K562 (cell line): ENCODE measurements around the gene BGLAP. TPM values are rescaled to one million over a fixed set of nuclear protein-coding genes. Genes with fewer than 3 reads are reported as not detected.

Experiments used
- ARID2 ChIP-seq: fragments of 450-650 bp; IDR thresholded peaks from 2 replicates; pipeline ENCODE4 v1.6.1; 2017; ENCODE audit warnings: antibody characterized with exemption, mild to moderate bottlenecking
- ATF1 ChIP-seq, 2 experiments: fragments of 450-650 bp in 1 of 2; IDR thresholded peaks; 2 replicates each; pipeline ENCODE4 v1.6.1; 2016; ENCODE audit warnings: missing compliant biosample characterization in 1 of 2, missing genetic modification characterization in 1 of 2
- CBFA2T2 ChIP-seq: fragments of 450-650 bp; conservative IDR thresholded peaks from 2 replicates; pipeline ENCODE4 v1.6.1; 2017; ENCODE audit warnings: mild to moderate bottlenecking
- DMBX1 ChIP-seq: fragments of 250-450 bp; sonication (Bioruptor Pico); IDR thresholded peaks from 2 replicates; pipeline ENCODE4 v1.8.0; 2022; ENCODE audit warnings: inconsistent platforms, mild to moderate bottlenecking, moderate library complexity, borderline replicate concordance
- ETV1 ChIP-seq: fragments of 450-650 bp; conservative IDR thresholded peaks from 2 replicates; pipeline ENCODE4 v1.6.1; 2016; ENCODE audit warnings: missing genetic modification characterization, control low read depth, low read depth, missing compliant biosample characterization
- GATAD2B ChIP-seq: fragments of 450-650 bp; IDR thresholded peaks from 2 replicates; pipeline ENCODE4 v1.6.1; 2017; ENCODE audit warnings: mild to moderate bottlenecking, borderline replicate concordance
- GTF2E2 ChIP-seq: fragments of 200-800 bp; sonication (Bioruptor generic); IDR thresholded peaks from 2 replicates; pipeline ENCODE4 v1.6.1; 2016; ENCODE audit warnings: missing genetic modification characterization, missing compliant biosample characterization
- NRF1 ChIP-seq, 2 experiments: fragments of 450-650 bp; IDR thresholded peaks in 1 of 2; conservative IDR thresholded peaks in 1 of 2; 2 replicates each; pipeline ENCODE4 v1.6.1; 2014; ENCODE audit warnings: mild to moderate bottlenecking in 2 of 2
- RBM22 ChIP-seq: fragments of 200-400 bp; formaldehyde crosslinking; IDR thresholded peaks from 2 replicates; pipeline ENCODE4 v1.6.1; 2018; ENCODE audit warnings: low read length, low read depth; ENCODE audit not compliant: poor library complexity, severe bottlenecking
- SMAD1 ChIP-seq: fragments of 150-350 bp; IDR thresholded peaks from 2 replicates; pipeline ENCODE4 v1.6.1; 2014; ENCODE audit warnings: low read length, low read depth; ENCODE audit not compliant: partially characterized antibody
- SMARCB1 ChIP-seq: IDR thresholded peaks from 2 replicates; pipeline ENCODE4 v1.6.1; 2011; ENCODE audit warnings: improper control_type of control experiment, low read depth; ENCODE audit not compliant: insufficient read length
- TAF7 ChIP-seq: fragments of 450-650 bp; IDR thresholded peaks from 2 replicates; pipeline ENCODE4 v1.6.1; 2016; ENCODE audit warnings: missing genetic modification characterization, missing compliant biosample characterization
- TBL1XR1 ChIP-seq, 2 experiments: IDR thresholded peaks; 2 replicates each; pipeline ENCODE4 v1.6.1; 2012; ENCODE audit warnings: improper control_type of control experiment in 2 of 2, low read length in 2 of 2, mild to moderate bottlenecking in 1 of 2
- TRIM28 ChIP-seq: fragments of 450-650 bp; IDR thresholded peaks from 2 replicates; pipeline ENCODE4 v1.6.1; 2017
- ZBTB7A ChIP-seq: IDR thresholded peaks from 2 replicates; pipeline ENCODE4 v1.6.1; 2011; ENCODE audit warnings: low read depth, mild to moderate bottlenecking, low read length, moderate library complexity, borderline replicate concordance; ENCODE audit not compliant: control insufficient read depth
- ZC3H8 ChIP-seq: fragments of 450-650 bp; IDR thresholded peaks from 2 replicates; pipeline ENCODE4 v1.6.1; 2017
- ZKSCAN8 ChIP-seq: fragments of 200-800 bp; sonication (Bioruptor generic); IDR thresholded peaks from 2 replicates; pipeline ENCODE4 v1.6.1; 2016; ENCODE audit warnings: missing genetic modification characterization, missing compliant biosample characterization
- polyA plus RNA-seq, 8 experiments: library from polyadenylated mRNA; depleted of rRNA in 4 of 8; stranded (reverse) in 5 of 8; unstranded in 3 of 8; fragments of >200 nt; fragmentation: Nextera tagmentation in 2 of 8; fragmentation: Illumina TruSeq in 1 of 8; extraction: Ambion mirVana in 2 of 8; extraction: Trizol in 1 of 8; gene quantifications; 2 replicates each; pipeline versions ENCODE4 v1.2.1 to v1.2.3, GENCODE V29; 2011 to 2014; ENCODE audit warnings: inconsistent platforms in 1 of 8, missing spikeins in 1 of 8
- total RNA-seq, 7 experiments: library from RNA; depleted of rRNA in 6 of 7; stranded (reverse); fragments of >200 nt in 6 of 7; fragmentation: Illumina TruSeq in 2 of 7; extraction: Trizol in 2 of 7; gene quantifications; 2 replicates each; pipeline versions ENCODE4 v1.2.1 to v1.2.3, GENCODE V29; 2011 to 2021; ENCODE audit warnings: low replicate concordance in 1 of 7
- TF ChIP-seq, protein P1 (sequence below): fragments of 150-350 bp; IDR thresholded peaks from 2 replicates; pipeline ENCODE4 v1.6.1; 2014; ENCODE audit warnings: low read depth, mild to moderate bottlenecking, low read length, borderline replicate concordance

The BGLAP gene
- total and polyA plus RNA-seq, 9 of the 15 experiments (the other 6 are each of a cell fraction or from before 2014, with no cell fraction given), result 0.15 to 1.4 (median 0.28) TPM; not detected in 3

DNA sequence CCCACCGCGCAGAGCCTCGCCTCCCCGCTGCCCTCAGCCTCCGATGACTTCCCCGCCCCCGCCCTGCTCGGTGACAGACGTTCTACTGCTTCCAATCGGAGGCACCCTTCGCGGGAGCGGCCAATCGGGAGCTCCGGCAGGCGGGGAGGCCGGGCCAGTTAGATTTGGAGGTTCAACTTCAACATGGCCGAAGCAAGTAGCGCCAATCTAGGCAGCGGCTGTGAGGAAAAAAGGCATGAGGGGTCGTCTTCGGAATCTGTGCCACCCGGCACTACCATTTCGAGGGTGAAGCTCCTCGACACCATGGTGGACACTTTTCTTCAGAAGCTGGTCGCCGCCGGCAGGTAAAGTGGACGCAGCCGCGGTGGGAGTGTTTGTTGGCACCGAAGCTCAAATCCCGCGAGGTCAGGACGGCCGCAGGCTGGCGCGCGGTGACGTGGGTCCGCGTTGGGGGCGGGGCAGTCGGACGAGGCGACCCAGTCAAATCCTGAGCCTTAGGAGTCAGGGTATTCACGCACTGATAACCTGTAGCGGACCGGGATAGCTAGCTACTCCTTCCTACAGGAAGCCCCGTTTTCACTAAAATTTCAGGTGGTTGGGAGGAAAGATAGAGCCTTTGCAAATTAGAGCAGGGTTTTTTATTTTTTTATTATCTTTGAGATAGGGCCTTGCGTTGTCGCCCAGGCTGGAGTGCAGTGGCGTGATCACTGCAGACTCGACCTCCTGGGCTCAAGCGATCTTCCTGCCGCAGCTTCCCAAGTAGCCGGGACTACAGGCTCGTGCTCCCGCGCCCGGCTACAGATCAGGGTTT lies 28.9 kb upstream of the BGLAP start, which contains the start of gene PMF1 (continued):
- TF ChIP-seq RBM22 (no peak), ARID2 (no peak), SMARCB1 (no peak), ATF1 (CRISPR knock-in tag; IDR thresholded peaks at IDR 0.05) (peak; percentile 62), ATF1 (tag; IDR thresholded peaks at IDR 0.05) (peak; percentile 97), GATAD2B (no peak), ETV1 (tag) (peak; percentile 15; the same call in 1 of the 2 replicates), TBL1XR1 (IDR thresholded peaks at IDR 0.05; ENCODE audit: low read length in 2 of 2) (no peak), NRF1 (conservative IDR thresholded peaks at IDR 0.05 in 1 of 2, IDR thresholded peaks at IDR 0.05 in 1 of 2) (peak; percentile 66 to 75), ZBTB7A (peak; percentile 54; the same call in 1 of the 2 replicates), TAF7 (tag) (peak; percentile 96), CBFA2T2 (no peak), GTF2E2 (tag) (peak; percentile 98), DMBX1 (CRISPR knock-in tag) (0 out of 2 replicates have a peak, but pooled peaks have one; percentile 36), ZC3H8 (no peak), SMAD1 (peak; percentile 34), ZKSCAN8 (no peak), TRIM28 (0 out of 2 replicates have a peak, but pooled peaks have one; percentile 56)
- TF ChIP-seq, protein P1, sequence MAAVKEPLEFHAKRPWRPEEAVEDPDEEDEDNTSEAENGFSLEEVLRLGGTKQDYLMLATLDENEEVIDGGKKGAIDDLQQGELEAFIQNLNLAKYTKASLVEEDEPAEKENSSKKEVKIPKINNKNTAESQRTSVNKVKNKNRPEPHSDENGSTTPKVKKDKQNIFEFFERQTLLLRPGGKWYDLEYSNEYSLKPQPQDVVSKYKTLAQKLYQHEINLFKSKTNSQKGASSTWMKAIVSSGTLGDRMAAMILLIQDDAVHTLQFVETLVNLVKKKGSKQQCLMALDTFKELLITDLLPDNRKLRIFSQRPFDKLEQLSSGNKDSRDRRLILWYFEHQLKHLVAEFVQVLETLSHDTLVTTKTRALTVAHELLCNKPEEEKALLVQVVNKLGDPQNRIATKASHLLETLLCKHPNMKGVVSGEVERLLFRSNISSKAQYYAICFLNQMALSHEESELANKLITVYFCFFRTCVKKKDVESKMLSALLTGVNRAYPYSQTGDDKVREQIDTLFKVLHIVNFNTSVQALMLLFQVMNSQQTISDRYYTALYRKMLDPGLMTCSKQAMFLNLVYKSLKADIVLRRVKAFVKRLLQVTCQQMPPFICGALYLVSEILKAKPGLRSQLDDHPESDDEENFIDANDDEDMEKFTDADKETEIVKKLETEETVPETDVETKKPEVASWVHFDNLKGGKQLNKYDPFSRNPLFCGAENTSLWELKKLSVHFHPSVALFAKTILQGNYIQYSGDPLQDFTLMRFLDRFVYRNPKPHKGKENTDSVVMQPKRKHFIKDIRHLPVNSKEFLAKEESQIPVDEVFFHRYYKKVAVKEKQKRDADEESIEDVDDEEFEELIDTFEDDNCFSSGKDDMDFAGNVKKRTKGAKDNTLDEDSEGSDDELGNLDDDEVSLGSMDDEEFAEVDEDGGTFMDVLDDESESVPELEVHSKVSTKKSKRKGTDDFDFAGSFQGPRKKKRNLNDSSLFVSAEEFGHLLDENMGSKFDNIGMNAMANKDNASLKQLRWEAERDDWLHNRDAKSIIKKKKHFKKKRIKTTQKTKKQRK, result no peak
